Stimulated activated CD4-positive, alpha-beta T cell treated with anti-CD3 and anti-CD28 coated beads, Interleukin-1b, Interleukin-23, amount 100 ng/mL, for 1 hour (primary cell): Measurements from ENCODE around the gene DPCD.

Experiments
- DNase-seq, 2 donors: peaks; one replicate each; pipeline ENCODE4 v3.0.0-alpha.2; 2020; ENCODE audit warnings: low read depth in 2 of 2

The DPCD gene

DNA sequence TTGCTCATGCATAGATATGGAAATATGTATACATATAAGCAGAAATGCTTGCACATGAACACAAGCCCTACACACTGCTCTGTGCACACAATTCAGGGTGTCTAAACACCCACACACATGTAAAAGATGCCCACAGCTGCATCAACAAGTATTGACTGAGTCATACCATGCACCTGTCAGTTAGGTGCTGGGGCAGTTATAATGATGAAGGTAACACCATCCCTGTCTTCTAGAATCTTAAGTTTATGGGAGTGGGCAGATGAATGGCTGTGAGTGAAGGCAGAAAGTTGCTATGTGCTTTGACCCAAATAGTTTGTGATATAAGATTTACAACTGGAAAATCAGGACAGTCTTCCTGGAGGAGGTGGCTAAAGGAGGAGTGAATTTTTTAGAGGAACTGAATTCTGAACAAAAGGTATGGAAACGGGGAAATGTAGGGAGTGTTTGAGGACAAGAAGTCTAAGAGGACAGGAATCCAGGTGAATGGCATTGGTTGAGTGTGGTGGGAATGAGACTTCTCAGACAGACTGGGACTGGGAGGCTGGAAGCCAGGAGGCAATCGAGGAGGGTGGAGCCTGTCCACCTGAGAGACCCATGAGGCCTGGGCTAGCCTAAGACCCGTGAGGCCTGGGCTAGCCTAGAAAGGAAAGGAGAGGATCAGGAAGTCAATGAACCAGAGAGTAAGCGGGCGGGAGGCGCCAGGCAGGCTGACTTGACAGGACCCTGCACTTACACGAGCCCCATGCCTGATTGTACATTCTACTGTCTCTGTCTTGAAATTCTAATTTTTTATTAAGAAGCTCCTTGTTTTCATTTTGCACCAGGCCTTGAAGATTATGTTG is 20.7 kb upstream of the DPCD start:
- DNase-seq = no peak

- DNase-seq = no peak
Observed at GRCh38 chr10:101568054-101568745, 19.9 kb upstream of the DPCD start.

- no peak for DNase-seq
Observed at GRCh38 chr10:101569323-101569621, 18.8 kb upstream of the DPCD start.

DNA sequence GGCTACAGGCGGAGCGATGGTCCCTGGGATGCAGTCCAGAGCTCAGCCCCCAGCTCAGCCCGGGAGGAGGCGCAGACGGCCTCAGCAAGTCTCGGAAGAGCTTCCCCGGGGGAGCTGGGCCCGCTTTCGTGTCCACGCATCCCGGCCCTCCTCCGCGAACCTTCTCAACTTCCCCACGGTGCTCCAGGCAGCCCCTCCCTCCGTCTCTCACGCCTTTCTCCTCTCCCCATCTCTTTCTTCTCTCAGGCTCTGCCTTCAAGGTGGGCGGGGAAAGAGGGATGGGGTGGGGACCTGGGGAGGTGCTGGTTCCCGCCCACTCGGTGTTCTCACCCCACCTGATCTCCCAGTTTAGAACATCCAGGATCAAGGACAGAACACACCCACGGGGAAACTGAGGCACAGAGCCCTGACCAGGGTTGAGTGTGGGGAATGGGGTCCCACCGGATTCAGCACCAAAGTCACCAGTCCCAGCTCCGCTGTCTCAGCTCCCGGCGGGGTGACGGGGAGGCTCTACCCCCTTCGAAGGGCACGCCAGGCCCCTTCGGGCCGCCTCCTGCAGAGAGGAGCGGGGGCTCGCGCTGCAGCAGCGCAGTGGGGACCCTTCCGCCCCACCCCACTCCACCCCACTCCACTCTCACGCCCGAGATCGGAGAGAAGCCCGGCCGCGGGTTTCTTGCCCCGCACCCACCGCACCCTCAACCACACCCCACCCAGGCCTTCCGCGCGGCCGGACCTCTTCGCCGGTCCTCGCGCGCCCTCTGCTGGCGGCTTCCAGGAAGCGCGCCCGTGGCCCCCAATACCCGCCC is 18.3 kb upstream of the DPCD start:
- peak; percentile 55 to 75 for DNase-seq

GRCh38 chr10:101570428-101571270 is 17.5 kb upstream of the DPCD start:
- DNase-seq = no peak

GRCh38 chr10:101571271-101571925 is 16.7 kb upstream of the DPCD start:
- DNase-seq = no peak

- no peak for DNase-seq
Observed at GRCh38 chr10:101572126-101572525, 16.0 kb upstream of the DPCD start.

- no peak for DNase-seq
Observed at GRCh38 chr10:101572785-101573184, 15.3 kb upstream of the DPCD start.

GRCh38 chr10:101573885-101574753 is 14.0 kb upstream of the DPCD start:
- DNase-seq = no peak

DNA sequence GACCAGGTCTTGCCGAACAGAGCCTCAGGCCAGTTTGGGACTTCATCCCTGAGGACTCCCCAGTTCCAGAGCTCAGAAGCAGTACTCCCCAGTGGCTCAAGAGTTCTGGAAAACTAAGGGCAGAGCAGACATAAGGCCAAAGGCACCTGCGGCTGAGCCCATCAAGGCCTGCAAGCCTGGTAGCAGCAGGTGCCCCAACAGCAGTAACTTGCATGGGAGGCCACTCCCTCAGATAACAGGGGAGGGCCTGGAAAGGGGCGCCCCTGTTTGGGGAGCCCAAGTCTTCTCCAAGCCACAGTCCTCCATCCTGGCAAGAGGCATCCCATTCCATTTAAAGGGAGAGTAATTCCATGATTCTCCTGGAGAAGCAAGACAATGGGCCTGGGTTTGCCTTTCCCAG is 13.0 kb upstream of the DPCD start:
- DNase-seq = no peak

- DNase-seq = no peak
Observed at GRCh38 chr10:101575580-101576210, 12.4 kb upstream of the DPCD start.

GRCh38 chr10:101576211-101576863 is 11.8 kb upstream of the DPCD start:
- no peak for DNase-seq

DNA sequence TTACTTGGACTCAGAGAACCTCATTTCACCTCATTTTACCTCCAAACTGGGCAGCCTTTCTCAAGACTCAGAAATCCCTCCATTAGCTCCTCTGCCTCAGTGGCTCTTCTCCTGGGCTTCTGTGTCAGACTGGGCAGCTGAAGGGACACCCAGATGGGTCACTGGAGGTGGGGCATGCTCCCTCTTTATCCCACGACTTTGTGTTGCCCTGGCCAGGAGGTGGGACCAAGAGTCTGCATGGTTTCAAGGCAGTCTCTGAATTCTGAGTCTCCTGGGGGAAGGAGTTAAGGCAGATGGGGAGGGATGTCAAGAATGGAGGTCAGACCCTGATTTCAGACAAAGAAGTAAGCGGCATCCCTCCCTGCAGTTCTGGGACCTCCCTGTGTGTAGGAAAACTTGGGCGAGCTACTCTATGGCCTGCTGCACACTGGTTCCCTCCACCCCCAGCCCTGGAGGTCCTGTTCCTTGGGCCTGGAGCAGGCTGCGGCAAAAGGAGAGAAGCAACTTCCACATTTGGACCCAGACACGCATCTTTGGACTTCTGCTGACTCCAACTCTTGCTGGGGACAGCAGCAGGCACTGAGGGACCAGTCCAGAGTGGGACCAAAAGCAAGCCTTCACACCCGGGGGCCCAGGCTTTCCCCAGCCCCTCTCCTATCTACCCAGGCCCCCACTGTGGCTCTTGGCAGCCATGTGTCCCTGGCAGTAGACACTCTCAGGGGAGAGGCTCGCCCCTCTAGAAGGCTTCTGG is 10.8 kb upstream of the DPCD start:
- no peak for DNase-seq

- no peak for DNase-seq
Observed at GRCh38 chr10:101578192-101578591, 9.9 kb upstream of the DPCD start.

GRCh38 chr10:101578803-101579515 is 9.2 kb upstream of the DPCD start:
- no peak for DNase-seq

GRCh38 chr10:101579516-101579870 is 8.6 kb upstream of the DPCD start:
- no peak for DNase-seq

DNA sequence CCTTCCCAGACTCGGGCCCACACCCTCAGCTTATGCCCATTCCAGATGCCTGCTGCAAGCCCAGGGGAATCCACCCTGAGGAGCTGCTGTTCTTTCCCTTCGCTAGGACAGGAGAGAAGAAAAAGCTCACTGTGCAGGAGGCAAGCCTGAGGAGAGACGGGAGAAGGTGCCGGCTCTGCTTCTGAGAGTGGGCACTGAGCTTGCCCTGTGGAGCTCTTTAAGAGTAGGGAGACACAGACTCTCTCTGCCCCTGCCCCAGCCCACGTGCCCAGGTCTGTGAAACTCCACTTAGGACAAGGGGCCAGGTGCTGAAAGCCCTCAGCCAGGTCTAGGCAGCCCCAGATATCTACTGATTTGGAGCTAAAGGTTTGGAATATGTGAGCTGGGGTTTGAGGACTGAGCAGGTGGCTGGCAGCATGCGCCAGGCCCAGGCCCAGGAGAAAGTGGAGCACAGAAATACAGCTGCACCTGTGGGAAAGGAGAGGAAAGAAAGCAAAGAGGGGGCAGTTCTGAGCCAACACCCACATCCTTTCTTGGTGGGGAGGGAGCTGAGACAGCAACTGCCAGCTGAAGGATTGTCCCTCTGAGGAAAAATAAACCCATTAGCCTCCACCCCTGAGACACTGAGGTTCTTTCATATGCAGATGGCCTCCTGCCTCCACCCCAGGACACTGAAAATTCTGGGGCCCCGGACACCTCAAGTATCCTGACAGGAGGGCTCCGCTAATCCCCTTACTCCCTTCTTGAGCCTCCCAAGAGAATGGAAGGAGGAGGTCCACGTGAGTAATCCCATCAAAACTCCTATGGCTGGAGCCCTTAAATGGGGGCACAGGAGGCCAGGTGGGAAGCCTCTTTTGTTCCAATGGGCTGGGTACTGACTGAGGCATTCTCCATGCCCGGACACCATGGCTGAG is 7.4 kb upstream of the DPCD start:
- no peak for DNase-seq
